Measurements from ENCODE around the gene PFDN4. TPM values are rescaled to one million over a fixed set of nuclear protein-coding genes. Genes with fewer than 3 reads are reported as not detected.
A peak's percentile ranks its signal among the peaks of the same experiment; 100 is the strongest.

PFDN4 gene, protein sequence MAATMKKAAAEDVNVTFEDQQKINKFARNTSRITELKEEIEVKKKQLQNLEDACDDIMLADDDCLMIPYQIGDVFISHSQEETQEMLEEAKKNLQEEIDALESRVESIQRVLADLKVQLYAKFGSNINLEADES
- total RNA-seq (10 to 100 TPM; 21.9 to 37.0 (median 28.2) TPM), polyA plus RNA-seq (10 to 100 TPM; 44.0 to 56.3 TPM)
- long read RNA-seq, donor 1, transcript PFDN4-201 (4 exons, 1,462 nt) = major isoform, 7 of 15 reads
- long read RNA-seq, donor 1, partial matches to known transcripts = 3 of 15 reads
- long read RNA-seq, donor 1, other reads (novel, unspliced or antisense) = 5 of 15 reads
- long read RNA-seq, donor 2, transcript PFDN4-201 (4 exons, 1,462 nt) = major isoform, 11 of 32 reads
- long read RNA-seq, donor 2, partial matches to known transcripts = 20 of 32 reads
- long read RNA-seq, donor 2, other reads (novel, unspliced or antisense) = 0 of 32 reads
- long read RNA-seq, donor 3, partial matches to known transcripts = 1 of 4 reads
- long read RNA-seq, donor 3, other reads (novel, unspliced or antisense) = 0 of 4 reads

DNA sequence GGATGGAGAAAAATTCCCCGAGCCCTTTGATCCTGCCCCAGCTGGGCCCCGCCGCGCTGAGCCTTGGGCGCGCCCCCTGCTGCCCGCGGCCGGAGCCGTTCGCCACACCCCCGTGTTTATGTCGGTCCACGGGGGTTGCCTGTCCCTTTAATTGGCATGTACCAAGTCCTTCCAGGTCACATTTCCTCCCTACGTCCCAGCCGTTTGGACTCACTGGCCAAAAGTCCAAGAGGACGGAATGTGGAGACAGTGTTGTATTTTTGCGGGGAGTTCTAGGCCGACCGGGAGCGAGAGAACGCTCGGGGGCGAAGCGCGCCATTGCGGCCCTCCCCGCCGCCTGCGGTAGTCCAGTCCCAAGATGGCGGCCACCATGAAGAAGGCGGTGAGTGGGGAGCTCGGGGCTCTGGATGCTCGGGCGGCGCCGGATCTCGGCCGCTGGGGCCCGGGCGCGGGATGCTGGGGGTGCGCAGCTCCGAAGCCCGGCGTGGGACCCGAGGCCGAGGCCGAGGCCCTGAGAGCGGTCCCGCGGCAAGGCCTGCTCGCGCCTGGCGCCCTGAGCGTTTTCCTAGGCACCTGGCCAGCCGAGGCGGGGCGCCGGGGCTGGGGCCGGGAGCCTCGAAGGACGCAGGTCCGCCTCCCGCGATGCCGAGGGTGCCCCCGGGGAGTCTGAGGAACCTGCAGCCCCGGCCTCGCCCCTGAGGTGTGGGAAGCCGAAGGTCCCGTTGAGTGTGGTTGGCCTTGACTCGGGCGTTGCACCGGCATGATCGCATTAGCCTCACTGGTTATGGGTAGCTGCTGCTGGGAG lies at the start of gene PFDN4:
PFDN4 (plus strand) TSS at position 345 of the 805 bp plus-strand sequence; CDS start at position 359, 14 bp downstream.
- peaks cover 0 to 33% (median 23%) of the 10 kb centered on the region in 9 donors for H3K4me1 ChIP-seq
- TF ChIP-seq, protein P1, sequence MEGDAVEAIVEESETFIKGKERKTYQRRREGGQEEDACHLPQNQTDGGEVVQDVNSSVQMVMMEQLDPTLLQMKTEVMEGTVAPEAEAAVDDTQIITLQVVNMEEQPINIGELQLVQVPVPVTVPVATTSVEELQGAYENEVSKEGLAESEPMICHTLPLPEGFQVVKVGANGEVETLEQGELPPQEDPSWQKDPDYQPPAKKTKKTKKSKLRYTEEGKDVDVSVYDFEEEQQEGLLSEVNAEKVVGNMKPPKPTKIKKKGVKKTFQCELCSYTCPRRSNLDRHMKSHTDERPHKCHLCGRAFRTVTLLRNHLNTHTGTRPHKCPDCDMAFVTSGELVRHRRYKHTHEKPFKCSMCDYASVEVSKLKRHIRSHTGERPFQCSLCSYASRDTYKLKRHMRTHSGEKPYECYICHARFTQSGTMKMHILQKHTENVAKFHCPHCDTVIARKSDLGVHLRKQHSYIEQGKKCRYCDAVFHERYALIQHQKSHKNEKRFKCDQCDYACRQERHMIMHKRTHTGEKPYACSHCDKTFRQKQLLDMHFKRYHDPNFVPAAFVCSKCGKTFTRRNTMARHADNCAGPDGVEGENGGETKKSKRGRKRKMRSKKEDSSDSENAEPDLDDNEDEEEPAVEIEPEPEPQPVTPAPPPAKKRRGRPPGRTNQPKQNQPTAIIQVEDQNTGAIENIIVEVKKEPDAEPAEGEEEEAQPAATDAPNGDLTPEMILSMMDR (IDR thresholded peaks at IDR 0.05) = peak; percentile 74 to 97 (median 89)
- H3K36me3 ChIP-seq = no peaks in the 10 kb centered on the region
- peak within 1 kb of the TSS; percentile 76 to 99 (median 91) for H3K4me3 ChIP-seq
- no peaks in the 10 kb centered on the region for H3K27me3 ChIP-seq
- ATAC-seq (peak; percentile 96 to 98 (median 97)), DNase-seq (peak; percentile 82 to 85)
- no peaks in the 10 kb centered on the region for H3K9me3 ChIP-seq
- peak within 1 kb of the TSS; percentile 94 to 100 (median 99) for H3K27ac ChIP-seq
- 0% methylated on average over 73 to 76 of the region's 76 CpGs for WGBS, 2 donors
- intact Hi-C loops (cut with DNase I) = loop anchor here in 2 of 10 donors (5.0 to 10.0 kb wide), 3 partner anchors 263 to 633 kb away; no protein-coding TSS in a partner anchor

DNA sequence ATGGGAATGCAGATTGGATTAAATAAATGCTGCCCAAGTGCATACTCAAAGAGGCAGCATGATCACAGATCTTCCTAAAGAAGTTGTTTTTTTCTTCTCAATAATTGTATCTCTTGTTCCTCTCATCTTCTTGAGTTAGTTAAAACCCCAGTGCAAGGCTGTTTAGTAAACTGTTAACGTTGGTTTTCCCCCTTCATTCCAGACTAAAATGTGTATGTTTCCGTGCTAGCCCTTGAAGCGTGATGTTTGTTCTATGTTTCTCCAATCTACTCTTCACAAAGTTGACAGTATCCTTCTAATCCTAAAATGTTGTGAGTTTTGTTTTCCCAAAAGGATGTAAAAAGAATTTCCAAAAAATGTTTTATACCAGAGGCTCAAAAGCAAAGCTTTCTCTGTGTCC lies 49.7 kb upstream of the PFDN4 start:
- H3K4me3 ChIP-seq = no peak overlapping the region
- TF ChIP-seq, protein P1 (IDR thresholded peaks at IDR 0.05) = no peak
- 83 to 86% methylated on average over 3 of the region's 3 CpGs for WGBS, 2 donors

DNA sequence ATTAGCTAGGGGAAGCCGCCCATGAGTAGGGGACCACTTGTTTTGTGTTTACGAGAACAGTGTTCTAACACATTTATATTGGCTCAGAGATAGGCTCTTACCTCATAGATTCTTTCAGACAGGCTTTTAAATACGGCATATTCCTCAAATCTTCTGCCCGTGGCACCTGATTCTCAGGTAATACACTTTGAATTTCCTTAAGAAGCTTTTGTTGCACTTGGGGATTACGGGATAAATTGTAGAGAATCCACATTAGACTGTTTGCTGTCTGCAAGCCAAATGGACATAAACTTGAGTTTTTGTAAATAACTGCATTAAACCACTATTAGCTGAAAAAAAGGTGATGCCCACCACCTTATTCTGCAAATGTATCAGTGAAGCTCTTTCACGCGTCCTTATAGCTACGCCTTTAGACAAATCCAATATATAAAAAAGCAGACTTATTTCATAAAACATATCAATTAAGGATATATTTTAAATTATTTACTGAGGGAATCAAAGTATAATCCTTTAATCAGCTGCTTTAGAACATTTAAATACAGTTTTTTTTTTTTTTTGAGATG lies 49.0 kb upstream of the PFDN4 start:
- H3K4me1 ChIP-seq = no peaks in the 10 kb centered on the region
- no peak for DNase-seq
- no peaks in the 10 kb centered on the region for H3K9me3 ChIP-seq
- 89 to 90% methylated on average over 8 of the region's 8 CpGs for WGBS, 2 donors
- H3K4me3 ChIP-seq = no peak overlapping the region
- ATAC-seq = no peak
- peaks cover 0 to 41% (median 28%) of the 10 kb centered on the region in 7 donors for H3K27me3 ChIP-seq
- no peaks in the 10 kb centered on the region for H3K36me3 ChIP-seq
- intact Hi-C loops (cut with DNase I) = no loop called here
- TF ChIP-seq, protein P1 (IDR thresholded peaks at IDR 0.05) = no peak
- H3K27ac ChIP-seq = no peak overlapping the region

More for the DNA sequence above, 49.7 kb upstream of the PFDN4 start:
- intact Hi-C loops (cut with DNase I) = no loop called here
- DNase-seq (no peak), ATAC-seq (no peak)
- no peaks in the 10 kb centered on the region for H3K4me1 ChIP-seq
- peaks cover 0 to 34% (median 24%) of the 10 kb centered on the region in 7 donors for H3K27me3 ChIP-seq
- H3K27ac ChIP-seq = no peak overlapping the region
- no peaks in the 10 kb centered on the region for H3K9me3 ChIP-seq
- no peaks in the 10 kb centered on the region for H3K36me3 ChIP-seq
